Endothelial cell of umbilical vein (primary cell): ENCODE data around the gene CTDSPL. TPM values are rescaled to one million over a fixed set of nuclear protein-coding genes. Genes with fewer than 3 reads are reported as not detected.

Experiments
- BruUV-seq: library from RNA; stranded (reverse); fragments of 400-500 nt; replicated peaks from 2 replicates; lab custom pipeline; 2021; lab: Mats Ljungman, UMichigan
- CTCF ChIA-PET: fragments of 300-600, 350-600 bp; sonication (Branson Sonifier 250); formaldehyde crosslinking; loops from one replicate; lab custom pipeline; 2021; ENCODE audit warnings: antibody characterized with exemption, inconsistent platforms; lab: Charles Lee
- POLR2A ChIA-PET: fragments of 300-600, 350-600 bp; sonication (Branson Sonifier 250); formaldehyde crosslinking; loops from one replicate; lab custom pipeline; 2021; ENCODE audit warnings: antibody characterized with exemption, inconsistent platforms; lab: Charles Lee
- DNase-seq: peaks from one replicate; pipeline ENCODE4 v3.0.0-alpha.2; 2011; ENCODE audit warnings: low read depth, low spot score
- FAIRE-seq: peaks from 2 replicates; lab custom pipeline; 2011; peaks lifted over from hg19 to GRCh38; lab: Jason Lieb, UNC
- H2AFZ ChIP-seq: 2 replicates; pipeline ENCODE4 v1.6.0; 2012; ENCODE audit warnings: low read depth, low read length, control low read depth, inconsistent platforms
- H3K27ac ChIP-seq: 2 replicates; pipeline ENCODE4 v1.5.1; 2011; ENCODE audit warnings: low read depth, mild to moderate bottlenecking, control low read depth, low read length, moderate library complexity; ENCODE audit not compliant: insufficient read depth
- H3K27me3 ChIP-seq, 2 experiments: 2 replicates each; pipeline versions ENCODE4 v1.6.0 to v1.6.1; 2011; ENCODE audit warnings: low read length in 2 of 2, mixed read lengths in 1 of 2; ENCODE audit not compliant: control insufficient read depth in 2 of 2, insufficient read depth in 2 of 2
- H3K36me3 ChIP-seq, 2 experiments: 2 replicates in 1 of 2; 3 replicates in 1 of 2; pipeline ENCODE4 v1.5.1; 2011; ENCODE audit warnings: low read length in 2 of 2, mild to moderate bottlenecking in 1 of 2, moderate library complexity in 1 of 2; ENCODE audit not compliant: control insufficient read depth in 2 of 2, insufficient read depth in 2 of 2; ENCODE audit errors: extremely low read depth in 1 of 2
- H3K4me1 ChIP-seq: 3 replicates; pipeline ENCODE4 v1.5.1; 2011; ENCODE audit warnings: mild to moderate bottlenecking, low read length; ENCODE audit not compliant: control insufficient read depth, insufficient read depth; ENCODE audit errors: extremely low read depth
- H3K4me2 ChIP-seq: 2 replicates; pipeline ENCODE4 v1.6.1; 2011; ENCODE audit warnings: low read length, control low read depth, mixed read lengths; ENCODE audit not compliant: insufficient read depth
- H3K4me3 ChIP-seq, 3 experiments: fragments of 200-600 bp in 1 of 3; sonication (generic), shearing (Covaris generic) in 1 of 3; replicated peaks in 1 of 3; 2 replicates each; pipeline ENCODE4 v1.5.1; 2011 to 2016; ENCODE audit warnings: control low read depth in 3 of 3, low read length in 3 of 3, mild to moderate bottlenecking in 2 of 3, inconsistent platforms in 1 of 3, low read depth in 1 of 3, moderate library complexity in 1 of 3; ENCODE audit not compliant: insufficient read depth in 1 of 3
- H3K79me2 ChIP-seq: 2 replicates; pipeline ENCODE4 v1.6.0; 2012; ENCODE audit warnings: low read length, inconsistent platforms; ENCODE audit not compliant: control insufficient read depth, insufficient read depth
- H3K9ac ChIP-seq: replicated peaks from 2 replicates; pipeline ENCODE3; 2011; ENCODE audit warnings: low read length, control low read depth; ENCODE audit not compliant: insufficient read depth; ENCODE audit errors: extremely low read depth
- H3K9me1 ChIP-seq: replicated peaks from 3 replicates; pipeline ENCODE4 v1.6.0; 2011; ENCODE audit warnings: mild to moderate bottlenecking, low read length; ENCODE audit not compliant: control insufficient read depth, insufficient read depth; ENCODE audit errors: extremely low read depth
- H3K9me3 ChIP-seq: replicated peaks from 2 replicates; pipeline ENCODE4 v1.5.1; 2012; ENCODE audit warnings: low read length, inconsistent platforms; ENCODE audit not compliant: control insufficient read depth, insufficient read depth
- H4K20me1 ChIP-seq: replicated peaks from 2 replicates; pipeline ENCODE3; 2011; ENCODE audit warnings: mild to moderate bottlenecking, low read length; ENCODE audit not compliant: control insufficient read depth, insufficient read depth; ENCODE audit errors: extremely low read depth
- CTCF ChIP-seq, 2 donors: IDR thresholded peaks; 1 replicate in 1 of 2; 2 replicates in 1 of 2; pipeline ENCODE4 v1.5.1; 2011; ENCODE audit warnings: low read length in 2 of 2, mild to moderate bottlenecking in 2 of 2, moderate library complexity in 2 of 2, control low read depth in 1 of 2, inconsistent platforms in 1 of 2, low read depth in 1 of 2; ENCODE audit not compliant: insufficient read depth in 1 of 2; ENCODE audit errors: extremely low read depth in 1 of 2
- EZH2 ChIP-seq: IDR thresholded peaks from 2 replicates; pipeline ENCODE4 v1.6.1; 2012; ENCODE audit warnings: borderline replicate concordance, low read depth, mild to moderate bottlenecking, moderate library complexity, low read length, inconsistent platforms; ENCODE audit not compliant: severe bottlenecking
- FOS ChIP-seq: IDR thresholded peaks from 2 replicates; pipeline ENCODE4 v1.6.1; 2011; ENCODE audit warnings: mild to moderate bottlenecking, low read length, moderate library complexity, borderline replicate concordance; ENCODE audit not compliant: insufficient read depth
- GATA2 ChIP-seq: IDR thresholded peaks from 2 replicates; pipeline ENCODE4 v1.7.0; 2011; ENCODE audit warnings: low read depth, mild to moderate bottlenecking, moderate library complexity, mixed read lengths, low read length; ENCODE audit not compliant: insufficient read length, insufficient read depth
- JUN ChIP-seq: IDR thresholded peaks from 2 replicates; pipeline ENCODE4 v1.6.1; 2011; ENCODE audit warnings: borderline replicate concordance, low read depth; ENCODE audit not compliant: insufficient read length, insufficient read depth
- MAX ChIP-seq: IDR thresholded peaks from 2 replicates; pipeline ENCODE4 v1.6.1; 2011; ENCODE audit not compliant: insufficient read depth, insufficient read length
- MYC ChIP-seq: IDR thresholded peaks from one replicate; pipeline ENCODE4 v1.6.1; 2011; ENCODE audit warnings: mild to moderate bottlenecking, low read depth, low read length
- POLR2A ChIP-seq: IDR thresholded peaks from 2 replicates; pipeline ENCODE4 v1.6.1; 2012; ENCODE audit warnings: low read depth, mild to moderate bottlenecking, control low read depth, low read length
- POLR2AphosphoS5 ChIP-seq: IDR thresholded peaks from 2 replicates; pipeline ENCODE4 v1.6.1; 2012; ENCODE audit warnings: low read depth, mild to moderate bottlenecking, control low read depth, low read length, moderate library complexity; ENCODE audit not compliant: insufficient read depth
- dilution Hi-C: fragments of 300-500 bp; cut with MboI; formaldehyde crosslinking; loops from one replicate; pipeline ENCODE4 v1.15.0; 2019; ENCODE audit warnings: low sequenced_read_pairs; ENCODE audit not compliant: extremely low pct_ligation_motif_present
- intact Hi-C: fragments of 100-400 bp; cut with micrococcal nuclease; formaldehyde crosslinking; loops from one replicate; pipeline ENCODE4 v1.10.0; 2022
- polyA plus RNA-seq, 4 experiments: library from polyadenylated mRNA; depleted of rRNA in 3 of 4; stranded (reverse) in 3 of 4; unstranded in 1 of 4; fragments of >200 nt; gene quantifications; 2 replicates each; pipeline versions ENCODE4 v1.2.1 to v1.2.3, GENCODE V29; 2011 to 2012; ENCODE audit warnings: missing spikeins in 1 of 4
- total RNA-seq: library from RNA; stranded (reverse); gene quantifications from 2 replicates; pipeline ENCODE4 v1.2.3, GENCODE V29; 2021

Gene CTDSPL
- total and polyA plus RNA-seq, 2 donors (not counting 3 experiments of a cell fraction or from before 2014, with no cell fraction given), result 30.1 to 43.2 TPM

- TF ChIP-seq POLR2AphosphoS5 (no peak), CTCF (IDR thresholded peaks at IDR 0.05; ENCODE audit: extremely low read depth in 1 of 2, insufficient read depth in 1 of 2, low read depth in 1 of 2, low read length in 2 of 2) (no peak), JUN (no peak), POLR2A (no peak), GATA2 (no peak), MAX (no peak), EZH2 (no peak), MYC (no peak), FOS (no peak)
- ChIA-PET POLR2A (no interaction called here), CTCF (interaction anchor here (1.5 to 2.2 kb wide), 3 partner anchors 54 to 67 kb away, joined by 5 to 8 read pairs (median 7); no protein-coding TSS in a partner anchor)
- Histone ChIP-seq H3K36me3 (no peaks in the 10 kb centered on the region), H2AFZ (no peak overlapping the region), H3K27me3 (no peaks in the 10 kb centered on the region), H3K79me2 (no peaks in the 10 kb centered on the region), H3K9me3 (no peaks in the 10 kb centered on the region), H3K9me1 (no peaks in the 10 kb centered on the region), H3K4me3 (no peak overlapping the region), H3K27ac (no peak overlapping the region), H3K9ac (no peak overlapping the region), H3K4me2 (no peak overlapping the region), H4K20me1 (no peaks in the 10 kb centered on the region), H3K4me1 (peaks cover 39% of the 10 kb centered on the region)
- no TSS peak for BruUV-seq
- dilution Hi-C loops, result no loop called here
- intact Hi-C loops, result no loop called here
- FAIRE-seq, result no peak
- DNase-seq, result no peak
Measured at GRCh38 chr3:37907371-37907770, 45.7 kb downstream of the CTDSPL start.
